Measurements from ENCODE around the gene TBC1D2. TPM values are rescaled to one million over a fixed set of nuclear protein-coding genes. Genes with fewer than 3 reads are reported as not detected.
"Not testable (repeated sequence)": the region's sequence is repeated elsewhere in the genome, so short reads cannot be mapped to it uniquely, and the experiment has no call there.

TBC1D2 gene
- total RNA-seq, 1 donor from 2014 or later = 2.3 TPM

DNA sequence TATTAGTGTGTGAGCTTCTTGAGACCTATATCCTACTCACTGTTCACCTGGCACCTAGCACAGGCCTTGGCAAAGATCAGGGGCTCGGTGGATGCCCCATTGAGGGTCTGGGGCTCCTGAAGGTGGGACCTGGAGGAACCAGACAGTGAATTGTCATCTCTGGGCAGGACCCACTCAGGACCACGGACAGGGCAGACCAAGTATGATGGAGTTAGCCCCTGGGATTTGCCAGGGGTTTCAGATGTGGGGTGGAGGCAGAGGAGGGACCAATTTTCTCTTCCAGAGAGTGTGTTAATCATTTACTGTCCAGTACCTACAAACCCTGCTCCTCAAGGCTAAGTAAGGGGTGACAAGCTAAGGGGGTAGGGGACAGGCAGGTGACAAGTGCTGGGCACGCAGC is 29.3 kb upstream of the TBC1D2 start:
- no peaks in the 10 kb centered on the region for H3K4me1 Mint-ChIP-seq (ENCODE audit: unreplicated experiment)
- H3K4me3 Mint-ChIP-seq (ENCODE audit: unreplicated experiment) = no peak overlapping the region
- H3K9me3 Mint-ChIP-seq (ENCODE audit: unreplicated experiment) = no peaks in the 10 kb centered on the region
- TF ChIP-seq, protein P1, sequence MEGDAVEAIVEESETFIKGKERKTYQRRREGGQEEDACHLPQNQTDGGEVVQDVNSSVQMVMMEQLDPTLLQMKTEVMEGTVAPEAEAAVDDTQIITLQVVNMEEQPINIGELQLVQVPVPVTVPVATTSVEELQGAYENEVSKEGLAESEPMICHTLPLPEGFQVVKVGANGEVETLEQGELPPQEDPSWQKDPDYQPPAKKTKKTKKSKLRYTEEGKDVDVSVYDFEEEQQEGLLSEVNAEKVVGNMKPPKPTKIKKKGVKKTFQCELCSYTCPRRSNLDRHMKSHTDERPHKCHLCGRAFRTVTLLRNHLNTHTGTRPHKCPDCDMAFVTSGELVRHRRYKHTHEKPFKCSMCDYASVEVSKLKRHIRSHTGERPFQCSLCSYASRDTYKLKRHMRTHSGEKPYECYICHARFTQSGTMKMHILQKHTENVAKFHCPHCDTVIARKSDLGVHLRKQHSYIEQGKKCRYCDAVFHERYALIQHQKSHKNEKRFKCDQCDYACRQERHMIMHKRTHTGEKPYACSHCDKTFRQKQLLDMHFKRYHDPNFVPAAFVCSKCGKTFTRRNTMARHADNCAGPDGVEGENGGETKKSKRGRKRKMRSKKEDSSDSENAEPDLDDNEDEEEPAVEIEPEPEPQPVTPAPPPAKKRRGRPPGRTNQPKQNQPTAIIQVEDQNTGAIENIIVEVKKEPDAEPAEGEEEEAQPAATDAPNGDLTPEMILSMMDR (IDR thresholded peaks at IDR 0.05; ENCODE audit: unreplicated experiment) = no peak
- DNase-seq (ENCODE audit: low spot score) = no peak
- H3K27ac Mint-ChIP-seq (ENCODE audit: unreplicated experiment) = no peak overlapping the region
- no peaks in the 10 kb centered on the region for H3K36me3 Mint-ChIP-seq (ENCODE audit: low read depth, unreplicated experiment)
- peaks cover 2% of the 10 kb centered on the region for H3K27me3 Mint-ChIP-seq (ENCODE audit: unreplicated experiment)

DNA sequence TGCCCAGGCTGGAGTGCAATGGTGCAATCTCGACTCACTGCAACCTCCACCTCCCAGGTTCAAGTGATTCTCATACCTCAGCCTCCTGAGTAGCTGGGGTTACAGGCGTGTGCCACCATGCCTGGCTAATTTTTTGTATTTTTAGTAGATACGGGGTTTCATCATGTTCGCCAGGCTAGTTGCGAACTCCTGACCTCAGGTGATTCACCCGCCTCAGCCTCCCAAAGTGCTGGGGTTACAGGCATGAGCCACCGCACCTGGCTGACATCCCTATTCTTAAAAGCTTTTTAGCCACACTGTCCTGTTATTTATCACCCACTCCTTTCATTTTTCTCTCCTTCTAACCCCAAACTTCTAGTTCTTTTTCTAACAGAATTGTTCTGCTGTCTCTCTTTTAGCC is 27.7 kb upstream of the TBC1D2 start:
- H3K4me1 Mint-ChIP-seq (ENCODE audit: unreplicated experiment) = not testable (repeated sequence)

DNA sequence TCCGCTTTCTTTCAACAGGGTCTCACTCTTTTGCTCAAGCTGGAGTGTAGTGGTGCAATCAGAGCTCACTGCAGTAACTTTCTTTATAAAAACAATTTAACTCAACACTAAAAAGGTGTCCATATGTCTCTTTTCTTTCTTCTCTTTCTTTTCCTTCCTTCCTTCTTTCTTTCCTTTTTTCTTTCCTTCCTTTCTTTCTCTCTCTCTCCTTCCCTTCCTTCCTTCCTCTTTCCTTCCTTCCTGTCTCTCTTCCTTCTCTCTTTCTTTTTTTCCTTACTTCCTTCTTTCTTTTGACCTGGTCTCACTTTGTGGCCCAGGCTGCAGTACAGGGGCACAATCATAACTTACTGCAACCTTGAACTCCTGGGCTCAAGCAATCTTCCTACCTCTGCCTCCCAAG is 25.8 kb upstream of the TBC1D2 start:
- TF ChIP-seq, protein P1 (IDR thresholded peaks at IDR 0.05; ENCODE audit: unreplicated experiment) = no peak
- H3K27me3 Mint-ChIP-seq (ENCODE audit: unreplicated experiment) = peaks cover 2% of the 10 kb centered on the region
- no peaks in the 10 kb centered on the region for H3K4me1 Mint-ChIP-seq (ENCODE audit: unreplicated experiment)
- no peak overlapping the region for H3K4me3 Mint-ChIP-seq (ENCODE audit: unreplicated experiment)
- no peak for DNase-seq (ENCODE audit: low spot score)
- H3K36me3 Mint-ChIP-seq (ENCODE audit: low read depth, unreplicated experiment) = no peaks in the 10 kb centered on the region
- H3K9me3 Mint-ChIP-seq (ENCODE audit: unreplicated experiment) = no peaks in the 10 kb centered on the region
- H3K27ac Mint-ChIP-seq (ENCODE audit: unreplicated experiment) = no peak overlapping the region

More for the DNA sequence above, 27.7 kb upstream of the TBC1D2 start:
- not testable (repeated sequence) for DNase-seq (ENCODE audit: low spot score); H3K27me3 Mint-ChIP-seq (ENCODE audit: unreplicated experiment); H3K36me3 Mint-ChIP-seq (ENCODE audit: low read depth, unreplicated experiment); H3K9me3 Mint-ChIP-seq (ENCODE audit: unreplicated experiment); H3K27ac Mint-ChIP-seq (ENCODE audit: unreplicated experiment); H3K4me3 Mint-ChIP-seq (ENCODE audit: unreplicated experiment)

DNA sequence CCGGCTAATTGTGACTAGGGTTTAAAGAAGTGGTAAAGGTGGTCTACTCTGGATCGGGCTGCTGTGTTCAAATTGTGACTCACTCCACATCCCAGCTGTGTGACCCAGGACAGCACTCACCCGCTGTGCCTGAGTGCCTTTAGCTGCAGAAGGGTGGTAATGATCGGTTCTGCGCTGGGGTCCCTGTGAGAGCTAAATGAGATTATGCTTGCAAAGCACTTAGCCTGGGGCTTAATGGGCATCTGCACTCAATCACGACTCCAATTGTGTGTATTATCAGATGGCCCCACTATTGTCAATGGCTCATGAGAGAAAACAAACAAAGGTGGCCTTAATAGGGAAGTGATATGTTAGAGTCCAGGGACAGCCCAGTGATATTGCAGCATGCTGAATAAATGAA is 25.1 kb upstream of the TBC1D2 start:
- no peaks in the 10 kb centered on the region for H3K9me3 Mint-ChIP-seq (ENCODE audit: unreplicated experiment)
- H3K4me1 Mint-ChIP-seq (ENCODE audit: unreplicated experiment) = no peaks in the 10 kb centered on the region
- peaks cover 2% of the 10 kb centered on the region for H3K27me3 Mint-ChIP-seq (ENCODE audit: unreplicated experiment)
- no peak overlapping the region for H3K27ac Mint-ChIP-seq (ENCODE audit: unreplicated experiment)
- TF ChIP-seq, protein P1 (IDR thresholded peaks at IDR 0.05; ENCODE audit: unreplicated experiment) = no peak
- H3K4me3 Mint-ChIP-seq (ENCODE audit: unreplicated experiment) = no peak overlapping the region
- no peak for DNase-seq (ENCODE audit: low spot score)
- no peaks in the 10 kb centered on the region for H3K36me3 Mint-ChIP-seq (ENCODE audit: low read depth, unreplicated experiment)

DNA sequence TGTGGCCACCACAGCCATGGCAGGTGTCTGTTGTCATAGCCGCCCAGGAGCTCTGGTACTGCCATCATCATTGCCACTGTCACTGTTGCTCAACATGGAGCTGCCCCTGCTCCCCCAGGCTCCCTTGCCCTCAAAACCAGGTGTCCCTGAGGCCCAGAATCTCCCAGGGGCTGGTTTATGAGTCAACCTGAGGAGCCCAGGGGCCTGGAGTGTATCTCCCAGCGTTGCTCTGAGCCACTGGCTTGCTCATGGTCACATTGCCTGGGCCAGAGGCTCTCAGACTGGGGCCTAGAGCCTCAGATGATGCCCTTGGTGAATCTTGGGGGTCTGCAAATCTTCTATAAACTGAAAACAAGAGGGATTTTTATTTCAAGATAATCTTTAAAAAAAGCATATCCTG is 24.7 kb upstream of the TBC1D2 start:
- DNase-seq (ENCODE audit: low spot score) = no peak
- Mint-ChIP-seq H3K4me1 (ENCODE audit: unreplicated experiment) (no peaks in the 10 kb centered on the region), H3K27ac (ENCODE audit: unreplicated experiment) (no peak overlapping the region), H3K27me3 (ENCODE audit: unreplicated experiment) (peaks cover 2% of the 10 kb centered on the region), H3K9me3 (ENCODE audit: unreplicated experiment) (no peaks in the 10 kb centered on the region), H3K36me3 (ENCODE audit: low read depth, unreplicated experiment) (no peaks in the 10 kb centered on the region), H3K4me3 (ENCODE audit: unreplicated experiment) (no peak overlapping the region)
- TF ChIP-seq, protein P1 (IDR thresholded peaks at IDR 0.05; ENCODE audit: unreplicated experiment) = no peak
